DMS153 treated with DMSO at 0.1 percent for 48 hours (cell line): ENCODE data around the gene CWH43.
"Not testable (repeated sequence)": the region's sequence is repeated elsewhere in the genome, so short reads cannot be mapped to it uniquely, and the experiment has no call there.

Source experiments
- DNase-seq: peaks from one replicate; lab custom pipeline; 2025; ENCODE audit not compliant: unreplicated experiment; lab: John Stamatoyannopoulos, UW

The CWH43 gene

DNA sequence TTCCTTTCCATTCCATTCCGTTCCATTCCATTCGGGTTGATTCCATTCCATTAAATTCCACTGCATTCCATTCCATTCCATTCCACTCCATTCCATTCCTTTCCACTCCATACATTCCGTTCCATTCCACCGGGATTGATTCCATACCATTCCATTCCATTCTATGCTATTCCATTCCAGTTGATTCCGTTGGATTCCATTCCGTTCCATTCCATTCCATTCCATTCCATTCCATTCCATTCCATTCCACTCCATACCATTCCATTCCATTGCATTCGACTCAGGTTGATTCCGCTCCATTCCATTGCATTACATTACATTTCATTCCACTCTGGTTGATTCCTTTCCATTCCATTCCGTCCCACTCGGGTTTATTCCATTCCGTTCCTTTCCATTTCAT, 110.1 kb downstream of the CWH43 start:
- DNase-seq = not testable (repeated sequence)

DNA sequence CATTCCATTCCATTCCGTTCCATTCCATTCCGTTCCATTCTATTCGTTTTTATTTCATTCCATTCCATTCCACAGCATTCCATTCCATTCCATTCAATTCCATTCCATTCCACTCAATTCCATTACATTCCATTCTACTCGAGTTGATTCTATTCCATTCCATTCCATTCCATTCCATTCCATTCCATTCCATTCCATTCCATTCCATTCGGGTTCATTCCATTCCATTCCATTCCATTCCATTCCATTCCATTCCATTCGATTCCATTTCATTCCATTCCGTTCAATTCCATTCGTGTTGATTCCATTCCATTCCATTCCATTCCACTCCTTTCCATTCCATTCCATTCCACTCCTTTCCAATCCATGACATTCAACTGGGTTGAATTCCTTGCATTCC, 110.6 kb downstream of the CWH43 start:
- not testable (repeated sequence) for DNase-seq

DNA sequence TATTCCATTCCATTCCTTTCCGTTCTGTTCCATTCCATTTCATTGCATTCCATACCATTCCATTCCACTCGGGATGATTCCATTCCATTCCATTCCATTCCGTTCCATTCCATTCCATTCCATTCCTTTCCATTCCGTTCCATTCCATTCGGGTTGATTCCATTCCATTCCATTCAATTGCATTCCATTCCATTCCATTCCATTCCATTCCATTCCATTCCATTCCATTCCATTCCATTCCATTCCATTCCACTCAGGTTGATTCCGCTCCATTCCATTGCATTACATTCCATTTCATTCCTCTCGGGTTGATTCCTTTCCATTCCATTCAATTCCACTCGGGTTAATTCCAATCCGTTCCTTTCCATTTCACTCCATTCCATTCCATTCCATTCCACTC, 111.0 kb downstream of the CWH43 start:
- DNase-seq = not testable (repeated sequence)

DNA sequence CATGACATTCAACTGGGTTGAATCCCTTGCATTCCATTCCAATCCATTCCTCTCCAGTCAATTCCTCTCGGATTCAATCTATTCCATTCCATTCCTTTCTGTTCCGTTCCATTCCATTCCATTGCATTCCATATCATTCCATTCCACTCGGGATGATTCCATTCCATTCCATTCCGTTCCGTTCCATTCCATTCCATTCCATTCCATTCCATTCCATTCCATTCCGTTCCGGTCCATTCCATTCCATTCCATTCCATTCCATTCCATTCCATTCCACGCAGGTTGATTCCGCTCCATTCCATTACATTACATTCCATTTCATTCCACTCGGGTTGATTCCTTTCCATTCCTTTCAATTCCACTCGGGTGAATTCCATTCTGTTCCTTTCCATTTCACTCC, 111.4 kb downstream of the CWH43 start:
- DNase-seq = not testable (repeated sequence)

DNA sequence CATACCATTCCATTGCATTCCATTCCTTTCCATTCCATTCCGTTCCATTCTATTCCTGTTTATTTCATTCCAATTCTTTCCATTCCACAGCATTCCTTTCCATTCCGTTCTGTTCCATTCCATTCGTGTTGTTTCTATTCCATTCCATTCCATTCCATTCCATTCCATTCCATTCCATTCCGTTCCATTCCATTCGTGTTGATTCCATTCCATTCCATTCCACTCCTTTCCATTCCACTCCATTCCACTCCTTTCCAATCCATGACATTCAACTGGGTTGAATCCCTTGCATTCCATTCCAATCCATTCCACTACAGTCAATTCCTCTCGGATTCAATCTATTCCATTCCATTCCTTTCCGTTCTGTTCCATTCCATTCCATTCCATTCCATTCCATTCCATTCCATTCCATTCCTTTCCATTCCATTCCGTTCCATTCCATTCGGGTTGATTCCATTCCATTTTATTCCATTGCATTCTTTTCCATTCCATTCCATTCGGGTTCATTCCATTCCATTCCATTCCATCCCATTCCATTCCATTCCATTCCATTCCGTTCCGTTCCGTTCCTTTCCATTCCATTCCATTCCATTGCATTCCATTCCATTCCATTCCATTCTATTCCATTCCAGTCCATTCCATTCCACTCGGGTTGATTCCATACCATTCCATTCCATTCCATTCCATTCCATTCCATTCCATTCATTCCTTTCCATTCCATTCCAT, 112.1 kb downstream of the CWH43 start:
- not testable (repeated sequence) for DNase-seq

DNA sequence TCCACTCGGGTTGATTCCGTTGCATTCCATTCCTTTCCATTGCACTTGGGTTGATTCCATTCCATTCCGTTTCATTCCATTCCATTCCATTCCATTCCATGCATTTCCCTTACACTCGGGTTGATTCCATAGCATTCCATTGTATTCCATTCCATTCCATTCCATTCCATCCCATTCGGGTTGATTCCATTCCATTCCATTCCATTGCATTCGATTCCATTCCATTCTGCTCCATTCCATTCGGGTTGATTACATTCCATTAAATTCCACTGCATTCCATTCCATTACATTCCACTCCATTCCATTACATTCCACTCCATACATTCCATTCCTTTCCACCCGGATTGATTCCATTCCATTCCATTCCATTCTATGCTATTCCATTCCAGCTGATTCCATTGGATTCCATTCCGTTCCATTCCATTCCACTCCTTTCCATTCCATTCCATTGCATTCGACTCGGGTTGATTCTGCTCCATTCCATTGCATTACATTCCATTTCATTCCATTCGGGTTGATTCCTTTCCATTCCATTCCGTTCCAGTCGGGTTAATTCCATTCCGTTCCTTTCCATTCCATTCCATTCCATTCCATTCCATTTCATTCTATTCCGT, 113.9 kb downstream of the CWH43 start:
- DNase-seq = not testable (repeated sequence)

DNA sequence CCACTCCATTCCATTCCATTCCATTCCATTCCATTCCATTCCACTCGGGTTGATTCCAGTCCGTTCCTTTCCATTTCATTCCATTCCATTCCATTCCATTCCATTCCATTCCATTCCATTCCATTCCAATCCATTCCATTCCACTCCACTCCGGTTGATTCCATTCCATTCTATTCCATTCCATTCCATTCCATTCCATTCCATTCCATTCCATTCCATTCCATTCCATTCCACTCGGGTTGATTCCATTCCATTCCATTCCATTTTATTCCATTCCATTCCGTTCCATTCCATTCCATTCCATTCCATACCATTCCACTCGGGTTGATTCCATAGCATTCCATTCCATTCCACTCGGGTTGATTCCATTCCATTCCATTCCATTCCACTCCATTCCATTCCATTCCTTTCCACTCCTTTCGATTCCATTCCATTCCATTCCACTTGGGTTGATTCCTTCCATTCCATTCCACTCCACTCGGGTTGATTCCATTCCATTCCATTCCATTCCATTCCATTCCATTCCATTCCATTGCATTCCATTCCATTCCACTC, 116.3 kb downstream of the CWH43 start:
- not testable (repeated sequence) for DNase-seq

DNA sequence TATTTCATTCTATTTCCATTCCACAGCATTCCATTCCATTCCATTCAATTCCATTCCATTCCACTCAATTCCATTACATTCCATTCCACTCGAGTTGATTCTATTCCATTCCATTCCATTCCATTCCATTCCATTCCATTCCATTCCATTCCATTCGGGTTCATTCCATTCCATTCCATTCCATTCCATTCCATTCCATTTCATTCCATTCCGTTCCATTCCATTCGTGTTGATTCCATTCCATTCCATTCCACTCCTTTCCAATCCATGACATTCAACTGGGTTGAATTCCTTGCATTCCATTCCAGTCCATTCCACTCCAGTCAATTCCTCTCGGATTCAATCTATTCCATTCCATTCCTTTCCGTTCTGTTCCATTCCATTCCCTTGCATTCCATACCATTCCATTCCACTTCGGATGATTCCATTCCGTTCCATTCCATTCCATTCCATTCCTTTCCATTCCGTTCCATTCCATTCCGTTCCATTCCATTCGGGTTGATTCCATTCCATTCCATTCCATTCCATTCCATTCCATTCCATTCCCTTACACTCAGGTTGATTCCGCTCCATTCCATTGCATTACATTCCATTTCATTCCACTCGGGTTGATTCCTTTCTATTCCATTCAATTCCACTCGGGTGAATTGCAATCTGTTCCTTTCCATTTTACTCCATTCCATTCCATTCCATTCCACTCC, 117.5 kb downstream of the CWH43 start:
- not testable (repeated sequence) for DNase-seq

DNA sequence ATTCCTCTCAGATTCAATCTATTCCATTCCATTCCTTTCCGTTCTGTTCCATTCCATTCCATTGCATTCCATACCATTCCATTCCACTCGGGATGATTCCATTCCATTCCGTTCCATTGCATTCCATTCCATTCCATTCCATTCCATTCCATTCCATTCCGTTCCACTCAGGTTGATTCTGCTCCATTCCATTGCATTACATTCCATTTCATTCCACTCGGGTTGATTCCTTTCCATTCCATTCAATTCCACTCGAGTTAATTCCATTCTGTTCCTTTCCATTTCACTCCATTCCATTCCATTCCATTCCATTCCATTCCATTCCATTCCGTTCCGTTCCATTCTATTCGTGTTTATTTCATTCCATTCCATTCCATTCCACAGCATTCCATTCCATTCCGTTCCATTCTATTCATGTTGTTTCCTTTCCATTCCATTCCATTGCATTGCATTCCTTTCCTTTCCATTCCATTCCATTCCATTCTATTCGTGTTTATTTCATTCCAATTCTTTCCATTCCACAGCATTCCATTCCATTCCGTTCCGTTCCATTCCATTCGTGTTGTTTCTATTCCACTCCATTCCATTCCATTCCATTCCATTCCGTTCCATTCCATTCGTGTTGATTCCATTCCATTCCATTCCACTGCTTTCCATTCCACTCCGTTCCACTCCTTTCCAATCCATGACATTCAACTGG, 118.3 kb downstream of the CWH43 start:
- not testable (repeated sequence) for DNase-seq

DNA sequence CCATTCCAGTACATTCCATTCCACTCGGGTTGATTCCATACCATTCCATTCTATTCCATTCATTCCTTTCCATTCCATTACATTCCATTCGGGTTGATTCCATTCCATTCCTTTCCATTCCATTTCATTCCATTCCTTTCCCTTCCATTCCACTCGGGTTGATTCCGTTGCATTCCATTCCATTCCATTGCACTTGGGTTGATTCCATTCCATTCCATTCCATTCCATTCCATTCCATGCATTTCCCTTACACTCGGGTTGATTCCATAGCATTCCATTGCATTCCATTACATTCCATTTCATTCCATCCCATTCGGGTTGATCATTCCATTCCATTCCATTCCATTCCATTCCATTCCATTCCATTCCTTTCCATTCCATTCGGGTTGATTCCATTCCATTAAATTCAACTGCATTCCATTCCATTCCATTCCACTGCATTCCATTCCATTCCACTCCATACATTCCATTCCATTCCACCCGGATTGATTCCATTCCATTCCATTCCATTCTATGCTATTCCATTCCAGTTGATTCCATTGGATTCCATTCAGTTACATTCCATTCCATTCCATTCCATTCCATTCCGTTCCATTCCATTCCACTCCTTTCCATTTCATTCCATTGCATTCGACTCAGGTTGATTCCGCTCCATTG, 119.3 kb downstream of the CWH43 start:
- not testable (repeated sequence) for DNase-seq

DNA sequence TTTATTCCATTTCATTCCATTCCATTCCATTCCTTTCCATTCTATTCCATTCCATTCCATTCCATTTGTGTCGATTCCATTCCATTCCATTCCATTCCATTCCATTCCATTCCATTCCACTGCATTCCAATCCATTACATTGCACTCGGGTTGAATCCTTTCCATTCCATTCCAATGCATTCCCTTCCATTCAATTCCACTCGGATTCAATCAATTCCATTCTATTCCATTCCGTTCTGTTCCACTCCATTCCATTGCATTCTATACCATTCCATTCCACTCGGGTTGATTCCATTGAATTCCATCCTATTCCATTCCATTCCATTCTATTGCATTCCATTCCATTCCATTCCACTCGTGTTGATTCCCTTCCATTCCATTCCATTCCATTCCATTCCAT, 121.2 kb downstream of the CWH43 start:
- not testable (repeated sequence) for DNase-seq

DNA sequence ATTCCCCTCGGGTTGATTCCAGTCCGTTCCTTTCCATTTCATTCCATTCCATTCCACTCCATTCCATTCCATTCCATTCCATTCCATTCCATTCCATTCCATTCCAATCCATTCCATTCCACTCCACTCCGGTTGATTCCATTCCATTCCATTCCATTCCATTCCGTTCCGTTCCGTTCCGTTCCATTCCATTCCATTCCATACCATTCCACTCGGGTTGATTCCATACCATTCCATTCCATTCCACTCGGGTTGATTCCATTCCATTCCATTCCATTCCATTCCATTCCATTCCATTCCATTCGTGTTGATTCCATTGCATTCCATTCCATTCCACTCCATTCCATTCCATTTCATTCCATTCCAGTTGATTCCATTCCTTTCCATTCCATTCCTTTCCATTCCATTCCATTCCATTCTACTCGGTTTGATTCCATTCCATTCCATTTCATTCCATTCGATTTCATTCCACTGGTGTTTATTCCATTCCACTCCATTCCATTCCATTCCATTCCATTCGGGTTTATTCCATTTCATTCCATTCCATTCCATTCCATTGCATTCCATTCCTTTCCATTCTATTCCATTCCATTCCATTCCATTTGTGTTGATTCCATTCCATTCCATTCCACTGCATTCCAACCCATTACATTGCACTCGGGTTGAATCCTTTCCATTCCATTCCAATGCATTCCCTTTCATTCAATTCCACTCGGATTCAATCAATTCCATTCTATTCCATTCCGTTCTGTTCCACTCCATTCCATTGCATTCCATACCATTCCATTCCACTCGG, 122.3 kb downstream of the CWH43 start:
- DNase-seq = not testable (repeated sequence)

DNA sequence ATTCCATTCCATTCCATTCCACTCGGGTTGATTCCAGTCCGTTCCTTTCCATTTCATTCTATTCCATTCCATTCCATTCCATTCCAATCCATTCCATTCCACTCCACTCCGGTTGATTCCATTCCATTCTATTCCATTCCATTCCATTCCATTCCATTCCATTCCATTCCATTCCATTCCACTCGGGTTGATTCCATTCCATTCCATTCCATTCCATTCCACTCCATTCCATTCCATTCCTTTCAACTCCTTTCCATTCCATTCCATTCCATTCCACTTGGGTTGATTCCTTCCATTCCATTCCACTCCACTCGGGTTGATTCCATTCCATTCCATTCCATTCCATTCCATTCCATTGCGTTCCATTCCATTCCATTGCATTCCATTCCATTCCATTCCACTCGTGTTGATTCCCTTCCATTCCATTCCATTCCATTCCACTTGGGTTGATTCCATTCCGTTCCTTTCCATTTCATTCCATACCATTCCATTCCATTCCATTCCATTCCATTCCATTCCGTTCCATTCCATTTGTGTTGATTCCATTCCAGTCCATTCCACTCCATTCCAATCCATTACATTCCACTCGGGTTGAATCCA, 123.6 kb downstream of the CWH43 start:
- DNase-seq = not testable (repeated sequence)

DNA sequence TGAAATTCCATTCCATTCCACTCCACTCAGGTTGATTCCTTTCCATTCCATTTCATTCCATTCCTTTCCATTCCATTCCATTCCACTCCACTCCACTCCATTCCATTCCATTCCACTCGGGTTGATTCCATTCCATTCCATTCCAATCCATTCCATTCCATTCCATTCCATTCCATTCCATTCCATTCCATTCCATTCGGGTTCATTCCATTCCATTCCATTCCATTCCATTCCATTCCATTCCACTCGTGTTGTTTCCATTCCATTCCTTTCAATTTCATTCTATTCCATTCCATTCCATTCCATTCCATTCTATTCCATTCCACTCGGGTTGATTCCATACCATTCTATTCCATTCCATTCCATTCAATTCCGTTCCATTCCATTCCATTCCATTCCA, 124.5 kb downstream of the CWH43 start:
- not testable (repeated sequence) for DNase-seq
